Raji (cell line): ENCODE measurements around the gene SLC25A45.

Experiments used
- POLR2A ChIP-seq: IDR thresholded peaks from 2 replicates; pipeline ENCODE4 v1.6.1; 2011; ENCODE audit warnings: low read depth, low read length, control low read depth; ENCODE audit not compliant: insufficient read depth

The SLC25A45 gene

GRCh38 chr11:65424205-65425104, 42.0 kb upstream of the SLC25A45 start:
- peak; percentile 42; the same call in 1 of the 2 replicates for TF ChIP-seq POLR2A

GRCh38 chr11:65423516-65424204, 41.2 kb upstream of the SLC25A45 start:
- peak; percentile 45 for TF ChIP-seq POLR2A

GRCh38 chr11:65422633-65423515, 40.4 kb upstream of the SLC25A45 start, which contains the start of gene NEAT1:
TSS of gene NEAT1 (plus strand) at chr11:65422798.
- peak; percentile 99 for TF ChIP-seq POLR2A

GRCh38 chr11:65421794-65422632, 39.6 kb upstream of the SLC25A45 start:
- TF ChIP-seq POLR2A: peak; percentile 49; the same call in 1 of the 2 replicates

GRCh38 chr11:65420979-65421793, 38.7 kb upstream of the SLC25A45 start:
- TF ChIP-seq POLR2A: peak; percentile 90

GRCh38 chr11:65420506-65420905, 38.1 kb upstream of the SLC25A45 start:
- TF ChIP-seq POLR2A: no peak

- TF ChIP-seq POLR2A: peak; percentile 42; the same call in 1 of the 2 replicates
These were observed 37.5 kb upstream of the SLC25A45 start for GRCh38 chr11:65419772-65420481.

- TF ChIP-seq POLR2A: no peak
These were observed 37.0 kb upstream of the SLC25A45 start for GRCh38 chr11:65419460-65419771.

GRCh38 chr11:65418681-65419459, 36.4 kb upstream of the SLC25A45 start:
- TF ChIP-seq POLR2A: peak; percentile 54

- TF ChIP-seq POLR2A: peak; percentile 78; the same call in 1 of the 2 replicates
These were observed 35.9 kb upstream of the SLC25A45 start for GRCh38 chr11:65418431-65418680.

- 0 out of 2 replicates have a peak, but pooled peaks have one; percentile 31 for TF ChIP-seq POLR2A
These were observed 35.4 kb upstream of the SLC25A45 start for GRCh38 chr11:65417702-65418430.
